ENCODE data around the gene UACA. TPM values are rescaled to one million over a fixed set of nuclear protein-coding genes. Genes with fewer than 3 reads are reported as not detected.

UACA gene
- total RNA-seq, 1 donor, result 161 TPM

DNA sequence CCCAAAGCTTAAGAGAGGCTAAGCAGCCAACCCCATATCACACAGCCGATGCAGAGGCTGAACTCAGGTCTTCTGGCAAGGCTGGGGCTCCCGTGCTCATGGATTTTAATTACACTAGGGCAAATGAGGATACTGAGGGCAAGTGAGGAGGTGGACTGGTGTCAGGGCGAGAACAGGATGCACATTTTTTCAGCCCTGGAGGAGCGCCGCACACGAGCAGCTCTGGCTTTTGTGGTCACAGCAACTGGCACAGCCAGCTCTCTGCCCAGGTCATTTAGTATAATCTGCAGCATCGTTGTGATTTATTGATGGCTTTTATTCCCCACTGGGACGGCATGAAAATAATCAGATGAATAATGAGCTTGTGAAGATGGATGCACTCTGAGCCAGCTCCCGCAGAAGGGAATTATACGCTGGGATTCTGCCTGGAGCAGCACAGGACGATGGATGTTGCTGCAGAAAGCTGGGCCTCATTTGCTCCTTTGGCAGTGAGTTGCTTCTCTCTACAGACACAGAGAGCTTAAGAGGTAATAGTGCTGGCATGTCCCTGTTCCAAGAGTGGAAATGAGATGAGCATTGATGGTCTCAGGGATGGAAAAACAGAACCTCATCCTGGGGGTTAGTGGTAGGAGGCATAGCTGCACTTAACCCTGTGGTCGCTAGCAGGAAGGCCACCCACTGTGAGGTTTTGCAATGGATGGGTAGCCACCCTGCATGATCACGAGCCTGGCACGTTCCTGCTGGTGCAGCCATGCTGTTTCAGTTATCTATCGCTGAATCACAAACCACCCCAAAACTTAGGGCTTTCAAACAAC, 135.4 kb downstream of the UACA start:
- H3K4me3 ChIP-seq (ENCODE audit: insufficient read depth, low read length), result no peak overlapping the region

DNA sequence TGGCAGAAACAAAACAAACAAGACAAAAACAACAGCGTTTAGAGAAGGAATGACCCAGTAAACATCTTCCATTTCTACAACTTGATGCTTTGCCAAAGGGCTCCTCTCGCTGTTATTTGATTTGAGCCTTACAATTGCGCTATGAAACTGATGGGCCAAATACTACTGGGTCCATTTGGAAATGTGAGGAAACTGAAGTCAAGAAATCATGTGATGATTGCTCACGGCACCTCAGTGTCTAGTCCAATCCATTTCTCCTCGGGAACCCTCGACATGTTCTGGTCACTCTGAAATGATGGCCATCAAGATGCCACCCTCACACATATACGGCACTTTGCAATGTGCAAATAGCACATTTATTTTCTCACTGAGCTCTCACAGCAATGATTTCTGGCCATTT, 136.0 kb downstream of the UACA start:
- TF ChIP-seq, protein P1, sequence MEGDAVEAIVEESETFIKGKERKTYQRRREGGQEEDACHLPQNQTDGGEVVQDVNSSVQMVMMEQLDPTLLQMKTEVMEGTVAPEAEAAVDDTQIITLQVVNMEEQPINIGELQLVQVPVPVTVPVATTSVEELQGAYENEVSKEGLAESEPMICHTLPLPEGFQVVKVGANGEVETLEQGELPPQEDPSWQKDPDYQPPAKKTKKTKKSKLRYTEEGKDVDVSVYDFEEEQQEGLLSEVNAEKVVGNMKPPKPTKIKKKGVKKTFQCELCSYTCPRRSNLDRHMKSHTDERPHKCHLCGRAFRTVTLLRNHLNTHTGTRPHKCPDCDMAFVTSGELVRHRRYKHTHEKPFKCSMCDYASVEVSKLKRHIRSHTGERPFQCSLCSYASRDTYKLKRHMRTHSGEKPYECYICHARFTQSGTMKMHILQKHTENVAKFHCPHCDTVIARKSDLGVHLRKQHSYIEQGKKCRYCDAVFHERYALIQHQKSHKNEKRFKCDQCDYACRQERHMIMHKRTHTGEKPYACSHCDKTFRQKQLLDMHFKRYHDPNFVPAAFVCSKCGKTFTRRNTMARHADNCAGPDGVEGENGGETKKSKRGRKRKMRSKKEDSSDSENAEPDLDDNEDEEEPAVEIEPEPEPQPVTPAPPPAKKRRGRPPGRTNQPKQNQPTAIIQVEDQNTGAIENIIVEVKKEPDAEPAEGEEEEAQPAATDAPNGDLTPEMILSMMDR (IDR thresholded peaks at IDR 0.05; ENCODE audit: extremely low read depth, low read depth, low read length), result no peak
- H2AFZ ChIP-seq (ENCODE audit: low read length), result no peak overlapping the region

More for the DNA sequence above, 135.4 kb downstream of the UACA start:
- peaks cover 3% of the 10 kb centered on the region for H4K20me1 ChIP-seq (ENCODE audit: insufficient read depth, low read length)
- no peaks in the 10 kb centered on the region for H3K79me2 ChIP-seq (ENCODE audit: insufficient read depth, low read length)
- H3K36me3 ChIP-seq (ENCODE audit: insufficient read depth, low read length), result no peaks in the 10 kb centered on the region
- no peak for DNase-seq (ENCODE audit: insufficient read length, low spot score, missing footprints)
- H3K4me1 ChIP-seq (ENCODE audit: insufficient read depth, low read length), result peaks cover 12% of the 10 kb centered on the region
- H3K9me3 ChIP-seq (ENCODE audit: low read depth, low read length), result no peaks in the 10 kb centered on the region
- H3K27ac ChIP-seq (ENCODE audit: low read depth, low read length), result no peak overlapping the region
- TF ChIP-seq, protein P1 (IDR thresholded peaks at IDR 0.05; ENCODE audit: extremely low read depth, low read depth, low read length), result no peak
- peak overlapping the region; percentile 25 for H3K4me2 ChIP-seq (ENCODE audit: insufficient read depth, low read length)
- H2AFZ ChIP-seq (ENCODE audit: low read length), result no peak overlapping the region
- no peaks in the 10 kb centered on the region for H3K27me3 ChIP-seq (ENCODE audit: insufficient read depth, low read length)

DNA sequence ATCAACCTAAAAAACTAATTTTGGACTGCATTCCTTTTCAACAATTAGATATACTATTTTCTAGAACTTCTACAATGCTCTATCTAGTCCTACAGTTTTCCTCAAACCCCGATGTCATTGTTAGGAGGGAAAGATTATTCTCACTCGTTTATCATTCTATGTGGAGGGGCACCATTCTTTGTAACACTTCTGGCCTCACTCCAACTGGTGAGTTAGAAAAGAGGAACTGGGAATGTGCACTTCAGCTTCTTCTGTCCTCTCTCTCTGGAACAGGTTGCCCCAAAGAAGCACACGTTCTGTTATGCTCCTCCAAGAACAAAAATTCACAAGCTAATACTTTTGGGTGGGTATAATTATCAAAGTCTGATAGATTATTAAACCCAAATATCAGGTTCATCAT, 137.9 kb downstream of the UACA start:
- no peak for DNase-seq (ENCODE audit: insufficient read length, low spot score, missing footprints)
- H3K27ac ChIP-seq (ENCODE audit: low read depth, low read length), result no peak overlapping the region
- H3K27me3 ChIP-seq (ENCODE audit: insufficient read depth, low read length), result no peaks in the 10 kb centered on the region
- no peaks in the 10 kb centered on the region for H3K79me2 ChIP-seq (ENCODE audit: insufficient read depth, low read length)
- no peak overlapping the region for H3K4me3 ChIP-seq (ENCODE audit: insufficient read depth, low read length)
- no peaks in the 10 kb centered on the region for H3K36me3 ChIP-seq (ENCODE audit: insufficient read depth, low read length)
- no peaks in the 10 kb centered on the region for H3K9me3 ChIP-seq (ENCODE audit: low read depth, low read length)
- no peak overlapping the region for H3K4me2 ChIP-seq (ENCODE audit: insufficient read depth, low read length)
- peaks cover 3% of the 10 kb centered on the region for H4K20me1 ChIP-seq (ENCODE audit: insufficient read depth, low read length)
- no peak overlapping the region for H2AFZ ChIP-seq (ENCODE audit: low read length)
- peaks cover 12% of the 10 kb centered on the region for H3K4me1 ChIP-seq (ENCODE audit: insufficient read depth, low read length)
- TF ChIP-seq, protein P1 (IDR thresholded peaks at IDR 0.05; ENCODE audit: extremely low read depth, low read depth, low read length), result no peak

More for the DNA sequence above, 136.0 kb downstream of the UACA start:
- H3K79me2 ChIP-seq (ENCODE audit: insufficient read depth, low read length), result no peaks in the 10 kb centered on the region
- no peaks in the 10 kb centered on the region for H3K27me3 ChIP-seq (ENCODE audit: insufficient read depth, low read length)
- peaks cover 3% of the 10 kb centered on the region for H4K20me1 ChIP-seq (ENCODE audit: insufficient read depth, low read length)
- no peak overlapping the region for H3K4me3 ChIP-seq (ENCODE audit: insufficient read depth, low read length)
- no peaks in the 10 kb centered on the region for H3K9me3 ChIP-seq (ENCODE audit: low read depth, low read length)
- DNase-seq (ENCODE audit: insufficient read length, low spot score, missing footprints), result no peak
- no peak overlapping the region for H3K27ac ChIP-seq (ENCODE audit: low read depth, low read length)
- no peak overlapping the region for H3K4me2 ChIP-seq (ENCODE audit: insufficient read depth, low read length)
- H3K4me1 ChIP-seq (ENCODE audit: insufficient read depth, low read length), result peaks cover 12% of the 10 kb centered on the region
- no peaks in the 10 kb centered on the region for H3K36me3 ChIP-seq (ENCODE audit: insufficient read depth, low read length)

DNA sequence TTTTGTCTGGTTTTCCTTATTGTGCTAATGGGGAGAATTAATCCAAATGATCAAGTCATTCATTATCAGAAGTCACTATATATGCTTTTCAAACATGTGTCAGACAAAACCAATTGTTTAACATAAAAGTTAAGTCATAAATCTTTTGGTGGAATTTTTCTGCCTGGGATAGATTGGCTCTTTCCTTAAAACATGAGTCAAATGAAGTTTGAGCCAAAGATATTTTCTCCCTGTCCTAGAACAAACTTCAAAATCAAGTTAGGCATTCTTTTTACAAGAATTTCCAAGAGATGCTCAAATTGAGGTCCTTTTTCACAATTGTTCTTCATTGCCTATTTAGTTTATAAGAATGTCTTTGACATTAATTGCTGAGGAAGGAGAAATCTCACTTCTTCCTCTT, 138.3 kb downstream of the UACA start:
- H3K36me3 ChIP-seq (ENCODE audit: insufficient read depth, low read length), result no peaks in the 10 kb centered on the region
- H3K4me2 ChIP-seq (ENCODE audit: insufficient read depth, low read length), result no peak overlapping the region
- no peaks in the 10 kb centered on the region for H3K27me3 ChIP-seq (ENCODE audit: insufficient read depth, low read length)
- no peak overlapping the region for H3K4me3 ChIP-seq (ENCODE audit: insufficient read depth, low read length)
- H4K20me1 ChIP-seq (ENCODE audit: insufficient read depth, low read length), result peaks cover 3% of the 10 kb centered on the region
- no peaks in the 10 kb centered on the region for H3K79me2 ChIP-seq (ENCODE audit: insufficient read depth, low read length)
- H3K9me3 ChIP-seq (ENCODE audit: low read depth, low read length), result no peaks in the 10 kb centered on the region
- DNase-seq (ENCODE audit: insufficient read length, low spot score, missing footprints), result no peak
- no peak overlapping the region for H2AFZ ChIP-seq (ENCODE audit: low read length)
- no peak overlapping the region for H3K27ac ChIP-seq (ENCODE audit: low read depth, low read length)
- H3K4me1 ChIP-seq (ENCODE audit: insufficient read depth, low read length), result peaks cover 12% of the 10 kb centered on the region
- TF ChIP-seq, protein P1 (IDR thresholded peaks at IDR 0.05; ENCODE audit: extremely low read depth, low read depth, low read length), result no peak
